ENCODE results near the gene PRRT4.

GRCh38 chr7:128393526-128394330 lies 32.2 kb upstream of the PRRT4 start:
- TF ChIP-seq, protein P1, sequence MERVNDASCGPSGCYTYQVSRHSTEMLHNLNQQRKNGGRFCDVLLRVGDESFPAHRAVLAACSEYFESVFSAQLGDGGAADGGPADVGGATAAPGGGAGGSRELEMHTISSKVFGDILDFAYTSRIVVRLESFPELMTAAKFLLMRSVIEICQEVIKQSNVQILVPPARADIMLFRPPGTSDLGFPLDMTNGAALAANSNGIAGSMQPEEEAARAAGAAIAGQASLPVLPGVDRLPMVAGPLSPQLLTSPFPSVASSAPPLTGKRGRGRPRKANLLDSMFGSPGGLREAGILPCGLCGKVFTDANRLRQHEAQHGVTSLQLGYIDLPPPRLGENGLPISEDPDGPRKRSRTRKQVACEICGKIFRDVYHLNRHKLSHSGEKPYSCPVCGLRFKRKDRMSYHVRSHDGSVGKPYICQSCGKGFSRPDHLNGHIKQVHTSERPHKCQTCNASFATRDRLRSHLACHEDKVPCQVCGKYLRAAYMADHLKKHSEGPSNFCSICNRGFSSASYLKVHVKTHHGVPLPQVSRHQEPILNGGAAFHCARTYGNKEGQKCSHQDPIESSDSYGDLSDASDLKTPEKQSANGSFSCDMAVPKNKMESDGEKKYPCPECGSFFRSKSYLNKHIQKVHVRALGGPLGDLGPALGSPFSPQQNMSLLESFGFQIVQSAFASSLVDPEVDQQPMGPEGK (CRISPR knock-in tag; IDR thresholded peaks at IDR 0.05; ENCODE audit: borderline replicate concordance) = no peak
- no peak for TF ChIP-seq CSRNP3 (CRISPR knock-in tag; IDR thresholded peaks at IDR 0.05)
- no peak for TF ChIP-seq GLIS3 (CRISPR knock-in tag; IDR thresholded peaks at IDR 0.05)
- TF ChIP-seq ZFP3 (CRISPR knock-in tag; IDR thresholded peaks at IDR 0.05) = no peak
- TF ChIP-seq ZNF70 (CRISPR knock-in tag; IDR thresholded peaks at IDR 0.05) = no peak
- no peak for TF ChIP-seq ZNF565 (CRISPR knock-in tag; conservative IDR thresholded peaks at IDR 0.05; ENCODE audit: low read depth)
- no peak for TF ChIP-seq ARNTL (CRISPR knock-in tag; IDR thresholded peaks at IDR 0.05; ENCODE audit: borderline replicate concordance, low read depth)
- no peak for TF ChIP-seq RARB (CRISPR knock-in tag; IDR thresholded peaks at IDR 0.05)
- no peak for TF ChIP-seq ZFP30 (CRISPR knock-in tag; IDR thresholded peaks at IDR 0.05)
- no peak for TF ChIP-seq POU6F1 (CRISPR knock-in tag; IDR thresholded peaks at IDR 0.05; ENCODE audit: borderline replicate concordance, low read depth)
- TF ChIP-seq BACH2 (CRISPR knock-in tag; IDR thresholded peaks at IDR 0.05; ENCODE audit: borderline replicate concordance) = no peak

Data from SK-N-SH treated with all-trans-retinoic acid at 6 μM for 48 hours (cell line).